HG03135 (cell line): ENCODE measurements around the gene PRKCA.
"Not testable (repeated sequence)": the region's sequence is repeated elsewhere in the genome, so short reads cannot be mapped to it uniquely, and the experiment has no call there.

Experiments used
- ATAC-seq: cut with Tn5 transposase; IDR thresholded peaks from one replicate; pipeline ENCODE4 v1.9.1; 2021; ENCODE audit warnings: mild to moderate bottlenecking, moderate library complexity; ENCODE audit not compliant: unreplicated experiment

Gene PRKCA

GRCh38 chr17:66301864-66302741, at the start of gene PRKCA:
Gene PRKCA, plus strand, starts transcription at chr17:66302613.
- ATAC-seq = peak; percentile 64

DNA sequence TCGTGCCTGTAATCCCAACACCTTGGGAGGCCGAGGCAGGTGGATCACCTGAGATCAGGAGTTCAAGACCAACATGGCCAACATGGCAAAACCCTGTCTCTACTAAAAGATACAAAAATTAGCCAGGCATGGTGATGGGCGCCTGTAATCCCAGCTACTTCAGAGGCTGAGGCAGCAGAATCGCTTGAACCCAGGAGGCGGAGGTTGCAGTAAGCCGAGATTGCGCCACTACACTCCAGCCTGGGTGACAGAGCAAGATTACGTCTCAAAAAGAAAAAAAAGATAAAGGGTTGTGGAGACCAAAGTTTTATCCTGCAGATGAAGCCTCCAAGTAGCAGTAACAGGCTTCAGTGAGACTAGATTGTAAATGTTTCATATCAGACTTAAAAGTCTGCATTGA, 49.0 kb upstream of the PRKCA start:
- ATAC-seq = not testable (repeated sequence)

GRCh38 chr17:66255112-66255511, 47.3 kb upstream of the PRKCA start:
- no peak for ATAC-seq

DNA sequence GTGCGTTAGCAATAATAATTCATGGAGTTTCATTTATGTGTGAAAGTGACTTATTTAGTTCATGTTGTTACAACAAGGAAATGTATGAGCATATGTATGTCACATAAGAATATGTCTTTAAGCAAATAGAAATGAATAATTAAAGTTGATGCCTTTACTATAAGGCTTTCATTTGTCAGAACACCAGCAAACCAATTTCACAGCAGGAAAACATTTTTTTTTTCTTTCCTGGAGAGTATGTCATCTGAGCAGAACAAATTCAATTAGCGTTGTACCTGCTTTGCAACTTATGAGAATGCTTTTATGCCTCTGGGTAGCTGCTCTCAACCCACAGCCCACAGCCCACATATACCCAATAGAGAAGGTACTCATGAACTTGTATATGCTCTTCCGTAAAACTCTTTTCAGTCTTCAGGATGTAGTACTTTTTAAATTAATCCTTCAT, 46.9 kb upstream of the PRKCA start:
- no peak for ATAC-seq

- ATAC-seq = no peak
Observed at GRCh38 chr17:66260275-66260674, 42.1 kb upstream of the PRKCA start.

- no peak for ATAC-seq
Observed at GRCh38 chr17:66260688-66261087, 41.7 kb upstream of the PRKCA start.

DNA sequence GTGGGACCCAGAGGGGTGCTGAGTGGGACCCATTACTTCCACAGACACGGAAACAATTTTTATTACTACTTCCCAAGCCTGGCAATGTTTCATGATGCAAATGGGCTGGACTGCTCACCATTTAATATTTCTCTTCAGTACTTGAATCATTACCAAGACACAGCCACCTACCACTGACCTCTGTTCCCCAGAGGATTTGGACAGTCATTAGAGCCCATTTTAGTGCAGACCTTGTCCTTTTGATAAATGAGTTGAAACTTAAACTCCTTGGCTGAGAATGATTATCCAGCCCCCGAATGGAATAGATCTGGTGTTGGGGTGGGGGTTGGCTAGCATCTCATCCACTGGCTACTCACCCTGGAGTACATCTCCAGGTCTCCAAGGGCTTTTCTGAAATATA, 39.6 kb upstream of the PRKCA start:
- no peak for ATAC-seq

DNA sequence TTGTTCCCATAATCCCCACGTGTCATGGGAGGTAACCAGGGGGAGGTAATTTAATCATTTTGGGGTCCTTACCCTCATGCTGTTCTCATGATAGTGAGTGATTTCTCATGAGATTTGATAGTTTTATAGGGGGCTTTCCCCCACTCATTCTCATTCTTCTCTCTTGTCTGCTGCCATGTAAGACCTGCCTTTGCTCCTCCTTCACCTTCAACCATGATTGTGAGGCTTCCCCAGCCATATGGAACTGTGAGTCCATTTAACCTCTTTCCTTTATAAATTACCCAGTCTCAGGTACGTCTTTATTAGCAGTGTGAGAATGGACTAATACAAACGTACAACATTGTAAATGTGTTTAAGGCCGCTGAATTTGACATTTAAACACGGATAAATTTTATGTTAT, 37.7 kb upstream of the PRKCA start:
- ATAC-seq = no peak

DNA sequence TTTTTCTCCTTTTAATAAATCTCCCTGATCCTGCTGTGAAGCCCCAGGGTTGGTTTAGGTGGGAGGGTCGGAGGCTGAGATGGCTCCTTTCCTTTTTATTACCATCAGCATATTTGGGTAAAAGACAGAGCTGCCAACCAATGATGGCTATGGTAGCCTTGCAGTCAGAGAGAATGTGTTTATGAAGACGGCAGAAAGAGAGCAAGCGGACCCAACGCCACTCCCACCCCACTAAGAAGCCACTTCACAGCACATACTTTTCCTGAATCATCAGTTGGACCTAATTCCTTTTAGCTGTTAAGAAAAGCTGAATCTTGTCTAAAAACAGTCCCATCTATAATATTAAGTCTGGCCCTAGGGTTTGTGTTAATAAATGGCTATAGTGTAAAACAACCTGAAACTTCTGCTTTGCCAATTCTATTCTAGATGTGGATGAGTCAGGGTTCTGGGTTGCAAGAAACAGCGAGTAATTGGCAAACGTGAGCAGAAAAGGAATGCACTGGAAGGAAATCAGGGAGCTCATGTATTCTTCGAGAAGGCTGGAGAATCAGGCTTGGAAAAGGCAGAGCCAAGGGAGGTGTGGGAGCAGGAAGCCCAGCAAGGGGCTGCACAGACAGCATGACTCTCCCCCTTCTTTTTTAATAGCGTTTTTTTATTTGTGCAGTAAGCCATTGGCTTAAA, 34.0 kb upstream of the PRKCA start:
- no peak for ATAC-seq

- no peak for ATAC-seq
Observed at GRCh38 chr17:66270106-66270505, 32.3 kb upstream of the PRKCA start.

DNA sequence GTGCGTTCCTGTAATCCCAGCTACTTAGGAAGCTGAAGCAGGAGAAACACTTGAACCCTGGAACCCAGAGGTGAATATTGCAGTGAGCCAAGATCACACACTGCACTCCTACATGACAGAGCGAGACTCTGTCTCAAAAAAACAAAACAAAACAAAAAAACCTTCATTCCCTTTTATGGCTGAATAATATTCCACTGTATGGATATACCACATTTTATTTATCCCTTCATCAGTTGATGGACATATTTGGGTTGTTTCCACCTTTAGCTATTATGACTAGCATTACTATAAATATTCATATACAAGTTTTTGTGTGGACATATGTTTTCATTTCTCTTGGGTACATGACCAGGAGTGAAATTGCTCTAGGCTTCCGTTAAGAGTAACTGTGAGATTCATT, 30.9 kb upstream of the PRKCA start:
- no peak for ATAC-seq

- no peak for ATAC-seq
Observed at GRCh38 chr17:66272811-66273585, 29.4 kb upstream of the PRKCA start.

GRCh38 chr17:66273586-66273848, 28.9 kb upstream of the PRKCA start:
- ATAC-seq = no peak

DNA sequence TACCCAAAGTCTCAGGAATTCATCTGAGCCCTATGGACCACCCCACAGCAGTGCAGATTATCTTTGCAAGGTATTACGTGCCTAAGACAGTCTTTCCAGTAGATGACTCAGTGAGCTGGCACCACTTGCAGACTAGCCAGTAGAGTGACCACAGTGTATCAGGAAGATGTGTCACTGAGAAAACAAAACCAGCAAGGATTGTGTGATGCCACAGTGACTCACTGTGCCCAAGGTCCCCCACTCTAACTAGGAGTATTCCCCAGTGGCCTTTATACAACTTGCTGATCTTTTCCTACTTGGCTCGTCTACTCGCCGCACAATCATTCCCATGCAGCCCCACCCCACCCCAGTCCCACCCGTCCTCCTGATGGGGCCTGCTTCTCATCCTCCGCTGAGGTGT, 26.8 kb upstream of the PRKCA start:
- no peak for ATAC-seq

GRCh38 chr17:66276328-66276937, 26.0 kb upstream of the PRKCA start:
- ATAC-seq = no peak

- no peak for ATAC-seq
Observed at GRCh38 chr17:66277191-66277590, 25.2 kb upstream of the PRKCA start.

GRCh38 chr17:66281661-66282369, 20.6 kb upstream of the PRKCA start:
- no peak for ATAC-seq

- ATAC-seq = no peak
Observed at GRCh38 chr17:66283296-66283934, 19.0 kb upstream of the PRKCA start.

- no peak for ATAC-seq
Observed at GRCh38 chr17:66283971-66284370, 18.4 kb upstream of the PRKCA start.

GRCh38 chr17:66285149-66285548, 17.3 kb upstream of the PRKCA start:
- no peak for ATAC-seq
